Esophagus squamous epithelium (tissue), 5 donors: ENCODE data around the gene PIAS4. TPM values are rescaled to one million over a fixed set of nuclear protein-coding genes. Genes with fewer than 3 reads are reported as not detected.
"Not testable (repeated sequence)": the region's sequence is repeated elsewhere in the genome, so short reads cannot be mapped to it uniquely, and the experiment has no call there.

ENCODE experiments used
- DNase-seq: peaks from one replicate; lab custom pipeline; 2025; lab: John Stamatoyannopoulos, UW
- H3K27ac ChIP-seq, 4 donors: fragments of 200-600 bp; sonication (generic); one replicate each; pipeline ENCODE4 v1.5.1; 2016 to 2019; ENCODE audit warnings: mild to moderate bottlenecking in 1 of 4
- H3K27me3 ChIP-seq, 4 donors: fragments of 200-600 bp; sonication (generic); 1 replicate in 3 of 4; 2 replicates in 1 of 4; pipeline versions ENCODE4 v1.5.1 to v1.6.0; 2017 to 2021; ENCODE audit warnings: antibody characterized with exemption in 1 of 4
- H3K36me3 ChIP-seq, 3 donors: fragments of 200-600 bp; sonication (generic); one replicate each; pipeline ENCODE4 v1.5.1; 2016 to 2019
- H3K4me1 ChIP-seq, 3 donors: fragments of 200-600 bp; sonication (generic); one replicate each; pipeline ENCODE4 v1.5.1; 2017 to 2019
- H3K4me3 ChIP-seq, 4 donors: fragments of 200-600 bp; sonication (generic); 1 replicate in 3 of 4; 2 replicates in 1 of 4; pipeline ENCODE4 v1.5.1; 2016 to 2019; ENCODE audit warnings: mild to moderate bottlenecking in 2 of 4, moderate library complexity in 1 of 4
- H3K9me3 ChIP-seq, 3 donors: fragments of 200-600 bp; sonication (generic); one replicate each; pipeline ENCODE4 v1.5.1; 2016 to 2019
- POLR2A ChIP-seq, 4 donors: fragments of 450-650 bp; IDR thresholded peaks; one replicate each; pipeline ENCODE4 v1.6.1; 2017; ENCODE audit warnings: antibody characterized with exemption in 4 of 4, mild to moderate bottlenecking in 4 of 4, moderate library complexity in 3 of 4
- WGBS, 2 donors: methylation state at CpG; one replicate each; pipeline ENCODE4 v1.1.5; 2018; 5-methylcytosine and 5-hydroxymethylcytosine counted together
- intact Hi-C: fragments of 100-400 bp; cut with DNase I; formaldehyde crosslinking; loops from one replicate; pipeline ENCODE4 v1.15.0; 2022
- total RNA-seq, 4 donors: library from RNA; depleted of rRNA; stranded (reverse); fragments of >200 nt; gene quantifications; one replicate each; pipeline ENCODE4 v1.1.0, GENCODE V29; 2016
- TF ChIP-seq, protein P1 (sequence below), 6 experiments: fragments of 450-650 bp in 4 of 6; fragments of 200-600 bp in 2 of 6; sonication (generic) in 2 of 6; IDR thresholded peaks; one replicate each; pipeline ENCODE4 v1.5.1; 2016 to 2019; ENCODE audit warnings: antibody characterized with exemption in 6 of 6, mild to moderate bottlenecking in 4 of 6, moderate library complexity in 4 of 6
- donor health status: DM: yes; HTN: yes; CAD: no.

The PIAS4 gene
- total RNA-seq, 4 donors from 2014 or later, result 11.4 to 15.1 (median 13.0) TPM

DNA sequence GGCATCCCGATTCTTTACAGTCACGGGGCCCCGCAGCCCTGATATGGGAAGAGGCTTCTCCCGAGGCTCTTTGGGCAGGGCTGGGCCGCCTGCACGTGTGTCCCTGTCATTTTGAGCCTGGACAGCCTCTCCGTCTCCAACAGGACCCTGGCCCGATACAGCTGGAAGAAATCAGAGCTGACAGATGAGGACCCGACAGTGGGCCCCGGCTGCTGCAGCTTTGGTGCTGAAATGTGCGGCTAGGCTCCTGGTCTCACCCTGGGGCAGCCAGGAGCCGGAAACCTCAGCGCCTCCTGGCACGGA is 3.2 kb downstream of the PIAS4 start:
- peaks cover 40 to 75% (median 41%) of the 10 kb centered on the region in 3 donors for H3K4me1 ChIP-seq
- WGBS, 2 donors, result 65 to 75% methylated on average over 6 to 11 of the region's 14 CpGs
- peaks cover 18 to 52% (median 22%) of the 10 kb centered on the region in 3 donors for H3K36me3 ChIP-seq
- peak overlapping the region in 1 of 4 donors; percentile 46 for H3K27ac ChIP-seq
- no peak overlapping the region for H3K4me3 ChIP-seq
- no peak for TF ChIP-seq POLR2A (IDR thresholded peaks at IDR 0.05)
- TF ChIP-seq, protein P1, sequence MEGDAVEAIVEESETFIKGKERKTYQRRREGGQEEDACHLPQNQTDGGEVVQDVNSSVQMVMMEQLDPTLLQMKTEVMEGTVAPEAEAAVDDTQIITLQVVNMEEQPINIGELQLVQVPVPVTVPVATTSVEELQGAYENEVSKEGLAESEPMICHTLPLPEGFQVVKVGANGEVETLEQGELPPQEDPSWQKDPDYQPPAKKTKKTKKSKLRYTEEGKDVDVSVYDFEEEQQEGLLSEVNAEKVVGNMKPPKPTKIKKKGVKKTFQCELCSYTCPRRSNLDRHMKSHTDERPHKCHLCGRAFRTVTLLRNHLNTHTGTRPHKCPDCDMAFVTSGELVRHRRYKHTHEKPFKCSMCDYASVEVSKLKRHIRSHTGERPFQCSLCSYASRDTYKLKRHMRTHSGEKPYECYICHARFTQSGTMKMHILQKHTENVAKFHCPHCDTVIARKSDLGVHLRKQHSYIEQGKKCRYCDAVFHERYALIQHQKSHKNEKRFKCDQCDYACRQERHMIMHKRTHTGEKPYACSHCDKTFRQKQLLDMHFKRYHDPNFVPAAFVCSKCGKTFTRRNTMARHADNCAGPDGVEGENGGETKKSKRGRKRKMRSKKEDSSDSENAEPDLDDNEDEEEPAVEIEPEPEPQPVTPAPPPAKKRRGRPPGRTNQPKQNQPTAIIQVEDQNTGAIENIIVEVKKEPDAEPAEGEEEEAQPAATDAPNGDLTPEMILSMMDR (IDR thresholded peaks at IDR 0.05), result no peak
- no peak for DNase-seq
- H3K27me3 ChIP-seq, result no peaks in the 10 kb centered on the region
- intact Hi-C loops, result no loop called here
- no peaks in the 10 kb centered on the region for H3K9me3 ChIP-seq

DNA sequence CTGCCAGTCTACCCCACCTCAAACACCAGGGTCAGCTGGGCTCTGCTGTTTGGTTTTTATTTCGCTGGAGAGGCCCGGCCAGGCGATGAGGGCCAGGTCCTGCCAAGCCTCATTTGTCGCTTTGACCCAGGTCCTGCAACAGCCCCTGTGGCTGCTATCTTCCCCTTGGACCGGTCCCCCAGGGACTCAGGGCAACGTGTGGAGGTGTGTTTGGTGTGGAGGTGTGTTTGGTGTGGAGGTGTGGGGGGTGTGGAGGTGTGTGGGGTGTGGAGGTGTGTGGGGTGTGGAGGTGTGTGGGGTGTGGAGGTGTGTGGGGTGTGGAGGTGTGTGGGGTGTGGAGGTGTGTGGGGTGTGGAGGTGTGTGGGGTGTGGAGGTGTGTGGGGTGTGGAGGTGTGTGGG is 3.9 kb downstream of the PIAS4 start:
- peak overlapping the region in 1 of 4 donors; percentile 46 for H3K27ac ChIP-seq
- peaks cover 40 to 79% (median 44%) of the 10 kb centered on the region in 3 donors for H3K4me1 ChIP-seq
- H3K27me3 ChIP-seq, DNase-seq, H3K9me3 ChIP-seq, H3K4me3 ChIP-seq, intact Hi-C loops: not testable (repeated sequence)
- peaks cover 18 to 59% (median 22%) of the 10 kb centered on the region in 3 donors for H3K36me3 ChIP-seq
- WGBS, 2 donors, result 90 to 91% methylated on average over 2 to 4 of the region's 6 CpGs

DNA sequence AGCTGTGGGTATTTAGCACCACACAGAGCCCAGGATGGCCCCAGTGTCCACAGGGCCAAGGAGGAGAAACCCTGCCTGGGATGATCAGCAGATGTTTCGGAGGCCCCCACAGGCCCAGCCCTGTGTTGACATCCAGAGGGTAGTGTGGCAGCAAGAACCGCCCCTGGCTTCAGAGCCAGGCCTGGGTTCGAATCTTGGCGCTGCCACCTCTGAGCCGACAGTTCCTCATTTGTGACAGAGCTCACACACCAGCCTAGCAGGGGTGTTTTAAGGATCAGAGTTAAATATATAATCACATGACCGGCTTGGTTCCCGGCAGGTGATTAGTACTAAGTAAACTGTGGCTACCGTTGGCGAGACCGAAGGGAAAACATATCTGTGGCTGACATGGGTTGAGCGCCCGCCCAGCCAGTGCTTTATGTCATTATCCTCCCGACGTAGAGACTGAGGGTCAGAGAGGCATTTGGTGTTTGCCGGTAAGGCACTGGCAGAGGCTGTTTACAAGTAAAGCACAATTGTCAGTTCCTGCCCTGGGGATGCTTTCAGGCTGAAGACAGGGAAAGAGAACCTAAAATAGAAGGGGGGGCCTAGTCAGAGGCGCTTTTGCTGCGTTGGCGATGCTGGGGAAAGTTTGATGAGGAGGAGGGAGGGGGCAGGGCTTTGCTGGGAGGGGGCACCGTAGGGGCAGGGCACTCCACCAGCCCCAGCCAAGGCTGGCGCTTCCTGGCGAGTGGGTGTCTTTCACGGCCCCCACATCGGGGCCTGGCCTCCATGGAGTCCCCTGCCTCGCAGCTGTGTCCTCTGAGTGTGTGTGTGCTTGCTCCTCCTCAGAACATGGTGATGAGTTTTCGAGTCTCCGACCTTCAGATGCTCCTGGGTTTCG is 4.8 kb downstream of the PIAS4 start:
- Histone ChIP-seq H3K27me3 (no peaks in the 10 kb centered on the region), H3K36me3 (peaks cover 18 to 68% (median 22%) of the 10 kb centered on the region in 3 donors), H3K4me3 (no peak overlapping the region), H3K27ac (no peak overlapping the region), H3K9me3 (no peaks in the 10 kb centered on the region), H3K4me1 (peaks cover 35 to 74% (median 39%) of the 10 kb centered on the region in 3 donors)
- intact Hi-C loops, result no loop called here
- DNase-seq, result no peak
- WGBS, 2 donors, result 72 to 77% methylated on average over 10 to 19 of the region's 27 CpGs
- TF ChIP-seq, protein P1 (IDR thresholded peaks at IDR 0.05), result no peak
- no peak for TF ChIP-seq POLR2A (IDR thresholded peaks at IDR 0.05)

DNA sequence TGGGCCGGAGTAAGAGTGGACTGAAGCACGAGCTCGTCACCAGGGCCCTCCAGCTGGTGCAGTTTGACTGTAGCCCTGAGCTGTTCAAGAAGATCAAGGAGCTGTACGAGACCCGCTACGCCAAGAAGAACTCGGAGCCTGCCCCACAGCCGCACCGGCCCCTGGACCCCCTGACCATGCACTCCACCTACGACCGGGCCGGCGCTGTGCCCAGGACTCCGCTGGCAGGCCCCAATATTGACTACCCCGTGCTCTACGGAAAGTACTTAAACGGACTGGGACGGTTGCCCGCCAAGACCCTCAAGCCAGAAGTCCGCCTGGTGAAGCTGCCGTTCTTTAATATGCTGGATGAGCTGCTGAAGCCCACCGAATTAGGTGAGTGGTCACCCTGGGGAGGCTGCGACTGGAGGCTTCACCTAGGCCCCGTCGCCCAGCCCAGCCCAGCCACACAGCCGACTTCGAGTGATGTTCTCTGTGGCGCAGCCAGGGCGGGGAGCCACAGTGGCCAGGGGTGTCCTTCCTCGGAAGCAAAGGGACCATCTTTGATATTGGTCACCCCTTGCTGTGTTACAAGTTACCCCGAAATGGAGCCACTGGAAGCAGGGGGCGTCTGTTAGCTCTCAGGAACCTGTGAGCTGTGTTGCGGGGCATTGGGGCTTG is 5.6 kb downstream of the PIAS4 start:
- Histone ChIP-seq H3K4me1 (peaks cover 34 to 72% (median 39%) of the 10 kb centered on the region in 3 donors), H3K27ac (no peak overlapping the region), H3K9me3 (no peaks in the 10 kb centered on the region), H3K4me3 (no peak overlapping the region), H3K36me3 (peaks cover 18 to 73% (median 22%) of the 10 kb centered on the region in 3 donors), H3K27me3 (no peaks in the 10 kb centered on the region)
- DNase-seq, result no peak
- TF ChIP-seq POLR2A (IDR thresholded peaks at IDR 0.05), result no peak
- TF ChIP-seq, protein P1 (IDR thresholded peaks at IDR 0.05), result no peak
- intact Hi-C loops, result no loop called here
- WGBS, 2 donors, result 94 to 97% methylated on average over 13 to 17 of the region's 33 CpGs

DNA sequence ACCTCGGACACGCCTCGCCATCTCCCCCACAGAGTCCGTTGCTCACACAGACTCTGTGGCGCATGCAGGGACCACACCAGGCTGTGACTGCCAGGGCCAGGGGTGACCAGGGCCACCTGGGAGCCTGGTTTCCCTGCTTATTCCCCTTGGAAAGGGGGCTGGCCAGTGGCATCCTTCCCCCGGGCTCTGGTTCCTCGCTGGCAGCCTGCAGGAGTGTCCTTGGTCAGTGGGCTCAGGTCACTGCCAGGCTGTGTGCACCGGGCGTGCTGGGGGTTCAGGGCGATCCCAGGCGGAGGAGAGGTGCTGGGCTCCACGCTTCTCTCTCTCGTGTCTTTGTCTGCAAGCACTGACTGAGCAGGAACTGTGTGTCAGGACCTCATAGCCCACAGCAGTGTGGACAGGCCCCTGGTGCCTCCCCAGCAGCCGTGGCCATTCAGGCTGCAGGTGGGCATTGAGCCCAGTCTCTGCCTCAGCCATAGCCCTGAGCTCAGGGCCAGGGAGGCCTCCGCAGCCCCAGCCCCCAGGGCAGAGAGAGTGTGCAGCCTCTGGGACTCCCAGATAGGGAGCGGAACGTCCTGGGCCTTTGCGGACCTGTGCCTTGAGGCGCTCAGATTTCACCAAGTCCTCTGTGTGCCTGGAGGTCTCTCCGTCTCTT is 6.5 kb downstream of the PIAS4 start:
- H3K9me3 ChIP-seq, result no peaks in the 10 kb centered on the region
- peaks cover 25 to 68% (median 31%) of the 10 kb centered on the region in 3 donors for H3K4me1 ChIP-seq
- intact Hi-C loops, result no loop called here
- no peaks in the 10 kb centered on the region for H3K27me3 ChIP-seq
- TF ChIP-seq POLR2A (IDR thresholded peaks at IDR 0.05), result no peak
- TF ChIP-seq, protein P1 (IDR thresholded peaks at IDR 0.05), result no peak
- no peak overlapping the region for H3K27ac ChIP-seq
- no peak for DNase-seq
- peaks cover 18 to 82% (median 22%) of the 10 kb centered on the region in 3 donors for H3K36me3 ChIP-seq
- WGBS, 2 donors, result 80 to 93% methylated on average over 5 to 10 of the region's 20 CpGs
- no peak overlapping the region for H3K4me3 ChIP-seq
